ENCODE results near the gene KLHL34. TPM values are rescaled to one million over a fixed set of nuclear protein-coding genes. Genes with fewer than 3 reads are reported as not detected.

Gene KLHL34
- total RNA-seq, 1 experiment from 2014 or later, result not detected

GRCh38 chrX:21662761-21663160 lies 4.6 kb upstream of the KLHL34 start:
- no peaks in the 10 kb centered on the region for H3K36me3 ChIP-seq
- H3K4me3 ChIP-seq, result no peak overlapping the region
- H3K27me3 ChIP-seq (replicated peaks), result no peaks in the 10 kb centered on the region
- no peak overlapping the region for H3K27ac ChIP-seq
- no peaks in the 10 kb centered on the region for H3K4me1 ChIP-seq (replicated peaks)
- H3K9me3 ChIP-seq (replicated peaks), result no peaks in the 10 kb centered on the region
- no peak for DNase-seq (ENCODE audit: low read depth in 1 of 2, low spot score in 2 of 2)

GRCh38 chrX:21661316-21661715 lies 3.2 kb upstream of the KLHL34 start:
- Histone ChIP-seq H3K4me3 (no peak overlapping the region), H3K27me3 (replicated peaks) (no peaks in the 10 kb centered on the region), H3K4me1 (replicated peaks) (no peaks in the 10 kb centered on the region), H3K36me3 (no peaks in the 10 kb centered on the region), H3K27ac (no peak overlapping the region), H3K9me3 (replicated peaks) (no peaks in the 10 kb centered on the region)
- DNase-seq (ENCODE audit: low read depth in 1 of 2, low spot score in 2 of 2), result no peak

GRCh38 chrX:21660156-21660555 lies 2.0 kb upstream of the KLHL34 start:
- Histone ChIP-seq H3K4me3 (no peak overlapping the region), H3K27ac (no peak overlapping the region), H3K4me1 (replicated peaks) (no peaks in the 10 kb centered on the region), H3K9me3 (replicated peaks) (no peaks in the 10 kb centered on the region), H3K27me3 (replicated peaks) (no peaks in the 10 kb centered on the region), H3K36me3 (no peaks in the 10 kb centered on the region)
- no peak for DNase-seq (ENCODE audit: low read depth in 1 of 2, low spot score in 2 of 2)

GRCh38 chrX:21659320-21659719 lies 1.2 kb upstream of the KLHL34 start:
- H3K4me1 ChIP-seq (replicated peaks), result no peaks in the 10 kb centered on the region
- no peak overlapping the region for H3K27ac ChIP-seq
- no peaks in the 10 kb centered on the region for H3K36me3 ChIP-seq
- no peak for DNase-seq (ENCODE audit: low read depth in 1 of 2, low spot score in 2 of 2)
- no peak overlapping the region for H3K4me3 ChIP-seq
- no peaks in the 10 kb centered on the region for H3K9me3 ChIP-seq (replicated peaks)
- no peaks in the 10 kb centered on the region for H3K27me3 ChIP-seq (replicated peaks)

- Histone ChIP-seq H3K9me3 (replicated peaks) (no peaks in the 10 kb centered on the region), H3K4me1 (replicated peaks) (no peaks in the 10 kb centered on the region), H3K4me3 (no peak overlapping the region), H3K36me3 (no peaks in the 10 kb centered on the region), H3K27me3 (replicated peaks) (no peaks in the 10 kb centered on the region), H3K27ac (no peak overlapping the region)
- DNase-seq (ENCODE audit: low read depth in 1 of 2, low spot score in 2 of 2), result no peak
These were observed 616 bp upstream of the KLHL34 start for GRCh38 chrX:21658746-21659145.

- no peaks in the 10 kb centered on the region for H3K4me1 ChIP-seq (replicated peaks)
- no peak for DNase-seq (ENCODE audit: low read depth in 1 of 2, low spot score in 2 of 2)
- no peaks in the 10 kb centered on the region for H3K9me3 ChIP-seq (replicated peaks)
- no peaks in the 10 kb centered on the region for H3K27me3 ChIP-seq (replicated peaks)
- no peak overlapping the region for H3K27ac ChIP-seq
- no peaks in the 10 kb centered on the region for H3K36me3 ChIP-seq
- H3K4me3 ChIP-seq, result no peak overlapping the region
These were observed 595 bp downstream of the KLHL34 start for GRCh38 chrX:21657318-21658151.

GRCh38 chrX:21656587-21657317 lies 1.4 kb downstream of the KLHL34 start:
- no peaks in the 10 kb centered on the region for H3K9me3 ChIP-seq (replicated peaks)
- no peak overlapping the region for H3K27ac ChIP-seq
- no peaks in the 10 kb centered on the region for H3K36me3 ChIP-seq
- H3K4me3 ChIP-seq, result no peak overlapping the region
- no peak for DNase-seq (ENCODE audit: low read depth in 1 of 2, low spot score in 2 of 2)
- H3K4me1 ChIP-seq (replicated peaks), result no peaks in the 10 kb centered on the region
- no peaks in the 10 kb centered on the region for H3K27me3 ChIP-seq (replicated peaks)

GRCh38 chrX:21655901-21656586 lies 2.1 kb downstream of the KLHL34 start:
- no peak overlapping the region for H3K4me3 ChIP-seq

GRCh38 chrX:21645886-21646285 lies 12.2 kb downstream of the KLHL34 start:
- Histone ChIP-seq H3K4me1 (replicated peaks) (no peaks in the 10 kb centered on the region), H3K4me3 (no peak overlapping the region), H3K9me3 (replicated peaks) (no peaks in the 10 kb centered on the region), H3K36me3 (no peaks in the 10 kb centered on the region), H3K27me3 (replicated peaks) (no peaks in the 10 kb centered on the region), H3K27ac (no peak overlapping the region)
- no peak for DNase-seq (ENCODE audit: low read depth in 1 of 2, low spot score in 2 of 2)

More at GRCh38 chrX:21655901-21656586, 2.1 kb downstream of the KLHL34 start:
- no peak for DNase-seq (ENCODE audit: low read depth in 1 of 2, low spot score in 2 of 2)
- Histone ChIP-seq H3K27ac (no peak overlapping the region), H3K9me3 (replicated peaks) (no peaks in the 10 kb centered on the region), H3K36me3 (no peaks in the 10 kb centered on the region), H3K27me3 (replicated peaks) (no peaks in the 10 kb centered on the region), H3K4me1 (replicated peaks) (no peaks in the 10 kb centered on the region)

- Histone ChIP-seq H3K9me3 (replicated peaks) (no peaks in the 10 kb centered on the region), H3K4me3 (no peak overlapping the region), H3K36me3 (no peaks in the 10 kb centered on the region), H3K27ac (no peak overlapping the region), H3K4me1 (replicated peaks) (no peaks in the 10 kb centered on the region), H3K27me3 (replicated peaks) (no peaks in the 10 kb centered on the region)
- DNase-seq (ENCODE audit: low read depth in 1 of 2, low spot score in 2 of 2), result no peak
These were observed 12.7 kb downstream of the KLHL34 start for GRCh38 chrX:21645431-21645830.

GRCh38 chrX:21639775-21640174 lies 18.4 kb downstream of the KLHL34 start:
- no peak for DNase-seq (ENCODE audit: low read depth in 1 of 2, low spot score in 2 of 2)
- H3K4me1 ChIP-seq (replicated peaks), result no peaks in the 10 kb centered on the region
- H3K27ac ChIP-seq, result no peak overlapping the region
- H3K9me3 ChIP-seq (replicated peaks), result no peaks in the 10 kb centered on the region
- H3K4me3 ChIP-seq, result no peak overlapping the region
- H3K27me3 ChIP-seq (replicated peaks), result no peaks in the 10 kb centered on the region
- H3K36me3 ChIP-seq, result no peaks in the 10 kb centered on the region

- no peaks in the 10 kb centered on the region for H3K27me3 ChIP-seq (replicated peaks)
- H3K4me3 ChIP-seq, result no peak overlapping the region
- no peaks in the 10 kb centered on the region for H3K36me3 ChIP-seq
- H3K4me1 ChIP-seq (replicated peaks), result no peaks in the 10 kb centered on the region
- no peaks in the 10 kb centered on the region for H3K9me3 ChIP-seq (replicated peaks)
- no peak for DNase-seq (ENCODE audit: low read depth in 1 of 2, low spot score in 2 of 2)
- H3K27ac ChIP-seq, result no peak overlapping the region
These were observed 19.8 kb downstream of the KLHL34 start for GRCh38 chrX:21638311-21638710.

- H3K27me3 ChIP-seq (replicated peaks), result no peaks in the 10 kb centered on the region
- H3K27ac ChIP-seq, result no peak overlapping the region
- H3K9me3 ChIP-seq (replicated peaks), result no peaks in the 10 kb centered on the region
- H3K4me3 ChIP-seq, result no peak overlapping the region
- DNase-seq (ENCODE audit: low read depth in 1 of 2, low spot score in 2 of 2), result no peak
- no peaks in the 10 kb centered on the region for H3K36me3 ChIP-seq
- no peaks in the 10 kb centered on the region for H3K4me1 ChIP-seq (replicated peaks)
These were observed 26.1 kb downstream of the KLHL34 start for GRCh38 chrX:21632027-21632426.

Measured in SJSA1 (cell line).